MM.1S (cell line): ENCODE results near the gene MXRA5.

Experiments used
- CTCF ChIP-seq: fragments of 300-600 bp; sonication (generic); IDR thresholded peaks from 2 replicates; pipeline ENCODE4 v1.5.1; 2016; ENCODE audit warnings: antibody characterized with exemption, low read length, mixed read lengths
- EZH2 ChIP-seq: fragments of 300-600 bp; sonication (generic); optimal IDR thresholded peaks from 2 replicates; pipeline ENCODE3; 2017; ENCODE audit warnings: low read depth, mild to moderate bottlenecking, antibody characterized with exemption, low read length, mixed read lengths

DNA sequence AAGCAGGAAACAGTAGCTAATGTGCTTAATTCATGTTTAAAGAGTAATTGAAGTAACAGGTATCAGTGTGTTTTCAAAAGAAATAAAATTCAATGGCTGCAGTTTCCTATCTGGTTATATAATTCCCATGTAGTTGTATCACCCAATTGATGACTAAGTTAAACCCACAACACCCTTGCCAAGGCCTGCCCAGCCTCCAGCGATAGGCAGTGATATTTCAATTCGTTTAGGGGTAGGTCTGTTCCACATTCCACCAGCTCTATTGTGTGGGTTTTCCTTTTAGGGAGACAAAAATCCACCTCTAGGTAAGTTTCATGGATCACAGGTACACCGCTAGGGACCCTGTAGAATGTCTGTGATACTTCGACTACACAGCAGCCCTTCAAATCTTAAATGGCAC lies 24.7 kb upstream of the MXRA5 start:
- no peak for TF ChIP-seq EZH2
- TF ChIP-seq CTCF = no peak
